A673 (cell line): ENCODE data around the gene PTH1R.

ENCODE experiments used
- EZH2 ChIP-seq: fragments of 200-600 bp; sonication (generic); IDR thresholded peaks from 2 replicates; pipeline ENCODE4 v1.6.1; 2017; ENCODE audit warnings: borderline replicate concordance, low read depth, mild to moderate bottlenecking, mixed read lengths, antibody characterized with exemption, low read length; ENCODE audit not compliant: poor library complexity, severe bottlenecking
- TF ChIP-seq, protein P1 (sequence below): fragments of 300-800, 200-600 bp; sonication (generic); conservative IDR thresholded peaks from 2 replicates; pipeline ENCODE4 v1.5.1; 2017; ENCODE audit warnings: low read depth, mild to moderate bottlenecking, antibody characterized with exemption, low read length, moderate library complexity, mixed read lengths

DNA sequence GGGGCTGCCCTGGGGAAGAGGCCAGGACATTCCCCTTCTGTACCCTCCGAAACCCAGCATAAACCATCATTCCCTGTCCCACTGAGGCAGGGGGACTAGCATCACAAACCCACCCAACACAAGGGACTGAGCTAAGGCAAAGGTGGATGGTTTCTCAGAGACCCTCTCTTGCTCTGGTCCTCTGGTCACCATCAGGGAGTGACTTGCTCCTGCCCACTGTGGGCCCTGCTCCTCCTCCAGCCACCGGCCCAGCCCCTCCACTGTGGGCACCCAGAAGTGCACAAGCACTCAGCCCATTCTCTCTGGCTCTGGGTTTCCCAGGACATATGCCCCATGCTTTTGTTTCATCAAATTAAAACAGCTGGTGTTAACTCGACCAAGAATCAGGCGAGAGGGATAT is 44.9 kb downstream of the PTH1R start:
- TF ChIP-seq, protein P1, sequence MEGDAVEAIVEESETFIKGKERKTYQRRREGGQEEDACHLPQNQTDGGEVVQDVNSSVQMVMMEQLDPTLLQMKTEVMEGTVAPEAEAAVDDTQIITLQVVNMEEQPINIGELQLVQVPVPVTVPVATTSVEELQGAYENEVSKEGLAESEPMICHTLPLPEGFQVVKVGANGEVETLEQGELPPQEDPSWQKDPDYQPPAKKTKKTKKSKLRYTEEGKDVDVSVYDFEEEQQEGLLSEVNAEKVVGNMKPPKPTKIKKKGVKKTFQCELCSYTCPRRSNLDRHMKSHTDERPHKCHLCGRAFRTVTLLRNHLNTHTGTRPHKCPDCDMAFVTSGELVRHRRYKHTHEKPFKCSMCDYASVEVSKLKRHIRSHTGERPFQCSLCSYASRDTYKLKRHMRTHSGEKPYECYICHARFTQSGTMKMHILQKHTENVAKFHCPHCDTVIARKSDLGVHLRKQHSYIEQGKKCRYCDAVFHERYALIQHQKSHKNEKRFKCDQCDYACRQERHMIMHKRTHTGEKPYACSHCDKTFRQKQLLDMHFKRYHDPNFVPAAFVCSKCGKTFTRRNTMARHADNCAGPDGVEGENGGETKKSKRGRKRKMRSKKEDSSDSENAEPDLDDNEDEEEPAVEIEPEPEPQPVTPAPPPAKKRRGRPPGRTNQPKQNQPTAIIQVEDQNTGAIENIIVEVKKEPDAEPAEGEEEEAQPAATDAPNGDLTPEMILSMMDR = no peak
- TF ChIP-seq EZH2 = no peak
